NCI-H1105 treated with DMSO at 0.1 percent for 48 hours (cell line): ENCODE data around the gene CDC42EP3.

Experiments used
- DNase-seq: peaks from one replicate; lab custom pipeline; 2025; lab: John Stamatoyannopoulos, UW

Gene CDC42EP3

DNA sequence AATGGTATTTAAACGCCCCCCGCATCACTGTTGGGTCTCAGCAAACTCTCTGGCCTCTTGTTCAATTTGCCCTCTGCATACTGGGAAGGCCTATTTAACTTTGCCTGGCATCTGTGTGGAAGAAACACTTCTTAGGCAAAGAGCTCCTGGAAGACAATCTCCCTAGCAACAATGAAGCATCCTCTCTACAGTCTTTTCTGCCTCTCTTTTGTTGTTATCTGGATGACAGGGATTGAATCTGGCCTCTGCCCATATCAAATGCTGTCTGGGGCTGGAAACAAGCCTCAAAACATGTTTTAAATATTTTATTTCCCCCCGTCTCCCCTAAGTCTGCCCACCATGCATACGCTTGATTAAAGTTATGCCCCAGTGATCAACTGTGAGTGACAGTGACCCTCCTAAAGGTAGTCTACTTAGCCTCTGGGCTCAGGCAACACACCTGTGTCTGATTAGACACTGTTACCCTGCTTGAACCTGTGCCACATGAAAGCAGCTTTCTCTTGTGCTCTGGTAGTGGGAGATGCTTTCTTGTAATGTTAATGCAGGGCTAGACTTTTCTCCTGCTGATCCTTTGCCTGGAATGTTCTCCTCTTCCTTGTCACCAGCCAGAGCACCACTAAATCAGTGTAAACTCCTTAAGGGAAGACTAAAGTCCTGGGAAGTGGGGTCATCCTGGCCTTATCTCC lies 34.9 kb downstream of the CDC42EP3 start:
- no peak for DNase-seq

DNA sequence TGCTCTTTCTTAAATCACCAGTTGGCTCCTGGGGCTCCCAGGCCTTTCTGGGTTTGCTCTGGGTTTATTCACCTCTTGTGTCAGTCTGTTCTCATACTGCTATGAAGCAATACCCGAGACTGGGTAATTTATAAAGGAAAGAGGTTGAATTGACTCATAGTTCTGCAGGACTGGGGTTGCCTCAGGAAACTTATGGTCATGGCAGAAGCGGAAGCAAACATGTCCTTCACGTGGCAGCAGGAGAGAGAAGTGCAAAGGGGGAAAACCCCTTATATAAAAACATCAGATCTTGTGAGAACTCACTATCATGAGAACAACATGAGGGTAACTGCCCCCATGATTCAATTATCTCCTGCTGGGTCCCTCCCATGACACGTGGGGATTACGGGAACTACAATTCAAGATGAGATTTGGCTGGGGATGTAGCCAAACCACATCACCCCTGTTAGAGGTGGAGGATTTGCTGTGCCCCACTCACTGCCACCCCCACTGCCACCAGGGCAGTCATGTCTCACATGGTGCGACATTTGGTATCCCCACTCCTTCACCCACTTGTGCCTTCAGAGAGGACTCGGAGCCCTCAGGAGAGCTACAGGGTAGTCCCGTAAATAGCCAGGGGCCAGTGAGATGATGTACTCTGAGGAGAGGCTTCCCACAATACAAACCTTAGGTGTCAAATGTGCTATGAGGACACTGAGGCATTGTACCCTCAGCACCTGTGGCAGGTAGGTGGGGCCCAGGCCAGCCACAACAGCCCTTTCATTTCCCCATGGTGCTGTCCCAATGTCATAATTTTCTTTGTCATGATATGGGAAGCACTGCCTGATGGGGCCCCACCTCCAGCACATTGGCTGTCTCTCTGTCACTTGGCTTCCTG lies 35.7 kb downstream of the CDC42EP3 start:
- DNase-seq, result no peak

DNA sequence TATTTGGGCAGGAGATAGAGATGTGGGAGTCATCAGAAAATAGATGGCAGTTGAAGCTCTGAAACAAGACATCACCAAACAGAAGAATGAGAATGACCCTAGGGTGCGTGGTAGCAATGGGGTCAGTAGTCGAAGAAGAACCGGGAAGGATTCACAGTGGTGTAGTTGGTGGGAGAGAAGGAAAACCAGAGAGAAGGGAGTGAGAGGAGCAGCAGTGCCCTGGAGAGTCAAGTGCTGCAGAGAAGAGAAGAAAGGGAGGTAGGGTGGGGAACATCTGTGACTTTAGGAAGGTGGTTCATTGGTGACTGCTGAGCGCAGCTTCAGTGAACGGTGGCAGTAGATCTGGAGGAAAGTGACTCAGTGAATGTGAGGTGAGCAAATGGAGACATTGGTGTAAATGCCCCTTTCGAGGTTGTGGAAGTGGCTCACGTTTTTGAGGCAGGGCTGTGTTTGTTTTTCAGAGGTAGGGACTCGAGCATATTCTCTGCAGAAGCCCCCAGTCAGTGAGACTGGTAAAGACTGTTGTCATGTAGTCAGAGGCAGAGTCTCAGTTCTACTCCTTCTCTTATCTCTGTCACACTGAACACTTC lies 36.4 kb downstream of the CDC42EP3 start:
- no peak for DNase-seq

DNA sequence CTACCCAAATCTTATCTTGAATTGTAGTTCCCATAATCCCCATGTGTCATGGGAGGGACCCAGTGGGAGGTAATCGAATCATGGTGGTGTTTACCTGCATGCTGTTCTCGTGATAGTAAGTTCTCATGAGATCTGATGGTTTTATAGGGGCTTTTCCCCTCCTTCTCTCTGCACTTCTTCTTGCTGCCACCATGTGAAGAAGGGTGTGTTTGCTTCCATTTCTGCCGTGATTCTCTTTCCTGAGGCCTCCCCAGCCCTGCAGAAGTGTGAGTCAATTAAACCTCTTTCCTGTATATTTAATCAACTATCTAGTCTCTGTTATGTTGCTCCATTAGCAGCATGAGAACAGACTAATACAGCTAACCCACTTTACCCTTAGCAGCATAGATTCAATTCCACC lies 37.6 kb downstream of the CDC42EP3 start:
- no peak for DNase-seq

DNA sequence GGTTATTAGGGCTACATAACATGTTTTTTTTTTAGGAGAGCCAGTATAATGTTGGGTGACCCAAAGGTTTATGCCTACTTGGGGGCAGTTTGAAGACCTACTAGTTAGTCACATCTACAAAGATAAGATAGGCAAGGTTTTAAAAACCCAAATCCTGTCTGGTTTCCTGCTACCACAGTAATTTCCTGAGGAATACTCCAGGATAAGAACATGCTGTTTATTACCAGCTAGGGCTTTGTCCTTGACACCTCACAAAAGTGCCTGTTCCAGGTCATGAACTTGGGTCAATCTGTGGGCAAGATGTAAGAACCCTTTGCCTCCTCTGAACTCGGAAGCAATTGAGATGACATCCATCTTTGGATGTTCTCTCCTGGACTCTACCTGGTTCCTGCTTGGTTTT lies 38.2 kb downstream of the CDC42EP3 start:
- DNase-seq, result no peak

DNA sequence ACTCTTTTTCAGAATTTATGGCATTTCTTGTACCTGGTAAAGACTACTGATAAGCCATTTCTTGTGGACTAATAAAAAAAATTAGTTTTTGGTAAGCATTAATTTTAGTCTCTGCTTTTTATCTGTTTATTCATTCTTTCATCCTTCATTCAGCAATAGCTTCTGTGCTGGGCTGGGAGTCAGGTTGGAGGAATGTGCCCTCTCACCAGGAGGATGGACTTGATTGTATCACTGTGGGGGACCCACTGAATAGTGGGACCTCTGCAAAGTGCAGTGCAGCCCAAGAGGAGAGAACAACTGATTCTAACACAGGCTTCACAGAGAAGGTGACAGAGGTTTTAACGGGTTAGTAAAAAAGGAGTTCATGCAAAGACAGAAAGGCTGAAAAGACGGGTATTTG lies 39.1 kb downstream of the CDC42EP3 start:
- no peak for DNase-seq

DNA sequence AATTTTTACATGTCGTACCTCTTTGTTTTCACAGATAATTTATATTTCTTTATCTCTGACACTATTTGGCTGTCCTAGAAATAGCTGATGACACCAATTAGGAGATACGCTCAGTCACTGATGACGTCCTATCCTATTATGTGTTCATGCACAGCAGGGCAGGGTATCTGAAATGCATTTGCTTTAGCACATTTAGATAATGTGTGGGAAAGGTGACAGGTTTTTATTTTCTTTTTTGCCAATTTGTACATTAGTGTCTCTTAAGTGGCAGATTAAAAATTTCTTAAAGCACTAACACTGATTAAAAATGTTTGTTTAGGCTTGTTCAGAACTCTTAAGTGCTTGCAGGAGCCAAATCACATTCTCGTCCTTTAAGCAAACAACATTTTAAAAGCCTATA lies 39.7 kb downstream of the CDC42EP3 start:
- peak; percentile 93 for DNase-seq

DNA sequence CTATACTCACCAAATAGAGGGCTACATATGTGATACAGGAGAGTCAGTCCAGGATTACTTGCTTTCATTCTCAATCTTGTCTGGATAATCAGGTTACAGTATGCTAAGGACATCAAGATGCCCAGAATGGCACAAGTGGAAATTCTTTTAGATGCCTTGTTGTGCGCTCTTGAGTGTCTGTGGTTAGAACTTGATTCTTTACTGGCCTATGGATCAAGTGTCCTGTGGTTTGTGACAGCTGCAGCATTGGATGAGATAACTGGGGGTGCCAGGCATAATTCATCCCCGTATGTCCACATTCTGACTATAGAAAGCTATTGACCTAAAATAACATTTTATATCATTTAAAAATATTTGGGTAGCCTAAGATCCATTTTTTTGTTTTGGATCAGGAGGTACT lies 40.1 kb downstream of the CDC42EP3 start:
- DNase-seq, result no peak

DNA sequence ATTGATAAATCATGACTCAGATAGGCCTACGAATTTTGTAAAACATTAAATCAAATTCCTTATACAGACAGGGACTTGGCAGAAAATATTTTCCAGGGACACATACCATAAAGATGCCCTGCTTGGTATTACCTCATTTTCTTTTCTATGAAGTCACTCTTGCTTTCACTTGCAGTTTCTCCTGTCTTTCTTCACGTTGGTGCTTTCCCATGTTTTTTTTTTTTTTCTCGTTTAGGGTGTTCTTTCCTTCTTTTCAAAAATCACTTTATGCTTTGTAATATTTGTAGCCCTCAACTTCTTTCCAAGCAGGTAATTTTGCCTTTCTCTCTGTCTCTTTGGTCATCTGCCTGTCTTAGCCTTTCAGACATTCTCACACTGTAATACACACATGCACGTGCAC lies 40.7 kb downstream of the CDC42EP3 start:
- no peak for DNase-seq

DNA sequence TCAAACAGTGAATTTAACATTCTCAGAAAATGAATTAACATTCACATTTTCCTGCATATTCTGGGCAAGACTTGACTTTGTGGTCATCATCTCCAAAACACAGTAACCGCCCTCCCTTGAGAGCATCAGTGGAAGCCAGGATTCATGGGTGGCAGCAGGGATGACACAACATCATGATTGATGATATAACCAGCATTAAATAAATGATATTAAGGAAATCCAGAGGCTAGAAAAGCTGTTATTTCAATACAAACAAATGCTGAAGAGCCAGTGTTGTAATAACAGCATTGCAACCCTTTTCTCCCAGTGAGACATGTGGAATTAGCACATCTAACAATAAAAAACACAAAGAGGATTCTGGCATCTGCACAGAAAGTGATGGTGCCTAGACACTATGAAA lies 41.1 kb downstream of the CDC42EP3 start:
- no peak for DNase-seq

DNA sequence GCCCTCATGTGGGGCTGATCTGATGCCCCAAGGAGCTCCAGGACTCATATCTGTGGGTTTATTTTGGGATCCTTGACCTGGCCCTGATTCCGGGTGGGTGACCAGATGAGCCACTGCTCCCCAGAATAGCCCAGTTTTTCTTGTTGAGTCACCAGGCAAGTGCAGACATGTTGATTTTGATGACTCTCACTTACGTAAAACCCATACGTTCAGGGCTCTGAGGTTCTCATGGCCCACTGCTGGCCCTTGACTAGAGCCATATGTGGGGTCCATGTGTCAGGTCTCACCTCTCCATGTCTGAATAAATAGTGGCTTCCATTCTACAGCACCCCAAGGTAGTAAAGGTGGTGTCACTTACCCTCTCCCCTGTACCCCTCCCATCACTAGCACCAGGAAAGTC lies 41.9 kb downstream of the CDC42EP3 start:
- DNase-seq, result no peak

DNA sequence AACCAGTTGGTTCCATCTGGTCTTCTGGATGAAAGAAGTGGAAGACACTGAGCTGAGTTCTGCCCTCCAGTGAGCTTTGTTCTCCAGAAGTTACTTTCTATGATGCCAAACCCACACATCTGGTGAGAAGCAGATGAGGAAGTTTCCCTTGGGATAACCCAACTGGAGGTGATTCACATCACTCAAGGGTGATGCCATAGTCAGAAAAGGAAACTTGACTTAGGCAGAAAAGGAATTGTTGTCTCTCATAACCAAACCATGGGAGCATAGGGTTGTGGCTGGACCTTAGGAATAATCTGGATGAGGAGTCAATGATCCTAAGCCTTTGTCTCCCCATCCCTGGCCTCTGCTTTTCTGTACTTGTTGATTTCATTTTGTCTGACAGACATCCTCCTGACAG lies 43.7 kb downstream of the CDC42EP3 start:
- DNase-seq, result no peak

DNA sequence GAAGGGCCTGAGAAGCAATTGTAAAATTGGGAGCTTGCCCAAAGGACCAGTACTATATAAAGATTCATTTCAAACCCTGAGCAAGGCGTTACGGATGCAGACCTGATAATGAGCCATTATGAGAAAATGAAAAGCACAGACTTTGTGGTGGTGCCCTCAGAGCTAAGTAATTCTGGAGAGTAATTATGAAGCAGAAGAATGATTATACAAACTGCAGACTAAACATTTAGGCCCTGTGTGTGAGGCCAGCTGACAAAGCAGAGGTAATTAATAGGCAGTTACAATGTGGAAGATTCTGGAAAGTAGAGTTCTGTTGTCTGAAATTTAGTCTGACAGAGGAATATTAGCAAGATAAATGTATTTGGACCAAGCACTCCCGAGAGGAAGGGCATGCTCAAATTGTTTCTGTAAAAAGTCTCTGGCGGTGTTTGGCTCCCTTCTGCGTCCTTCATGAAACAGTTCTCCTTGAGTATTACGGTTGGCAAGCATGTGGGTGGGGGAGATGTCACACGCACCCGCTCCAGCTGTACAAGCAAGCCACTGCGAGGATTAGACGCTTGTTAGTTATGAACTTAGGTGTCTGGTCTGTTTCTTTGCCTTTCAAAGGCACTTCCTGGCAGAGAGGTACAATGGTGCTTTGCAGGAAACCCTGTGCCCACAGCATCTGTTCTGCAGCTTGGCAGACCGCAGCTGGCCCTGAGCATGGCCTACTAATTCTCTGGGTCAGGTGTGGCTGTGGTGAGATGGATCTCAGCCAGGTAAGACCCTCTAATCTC lies 45.5 kb downstream of the CDC42EP3 start:
- DNase-seq, result peak; percentile 8

DNA sequence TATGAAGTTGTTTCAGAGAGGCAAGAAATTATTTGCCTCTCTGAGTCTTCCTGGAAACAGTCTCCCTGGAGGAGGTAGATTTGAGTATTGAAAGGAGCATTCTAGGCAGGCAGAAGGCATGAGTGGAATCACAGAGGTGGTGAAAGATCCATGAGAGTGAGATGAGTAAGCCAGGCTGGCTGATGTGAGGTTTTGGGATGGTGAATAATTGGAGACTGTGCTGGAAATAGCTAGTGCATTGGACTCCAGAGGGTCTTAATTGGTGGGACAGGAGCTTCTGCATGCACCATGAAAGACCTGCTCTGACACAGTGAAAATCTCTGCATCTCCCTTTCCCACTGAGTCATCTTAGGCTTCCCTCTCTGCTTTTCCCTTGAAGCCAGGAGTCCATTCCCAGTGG lies 46.3 kb downstream of the CDC42EP3 start:
- no peak for DNase-seq

DNA sequence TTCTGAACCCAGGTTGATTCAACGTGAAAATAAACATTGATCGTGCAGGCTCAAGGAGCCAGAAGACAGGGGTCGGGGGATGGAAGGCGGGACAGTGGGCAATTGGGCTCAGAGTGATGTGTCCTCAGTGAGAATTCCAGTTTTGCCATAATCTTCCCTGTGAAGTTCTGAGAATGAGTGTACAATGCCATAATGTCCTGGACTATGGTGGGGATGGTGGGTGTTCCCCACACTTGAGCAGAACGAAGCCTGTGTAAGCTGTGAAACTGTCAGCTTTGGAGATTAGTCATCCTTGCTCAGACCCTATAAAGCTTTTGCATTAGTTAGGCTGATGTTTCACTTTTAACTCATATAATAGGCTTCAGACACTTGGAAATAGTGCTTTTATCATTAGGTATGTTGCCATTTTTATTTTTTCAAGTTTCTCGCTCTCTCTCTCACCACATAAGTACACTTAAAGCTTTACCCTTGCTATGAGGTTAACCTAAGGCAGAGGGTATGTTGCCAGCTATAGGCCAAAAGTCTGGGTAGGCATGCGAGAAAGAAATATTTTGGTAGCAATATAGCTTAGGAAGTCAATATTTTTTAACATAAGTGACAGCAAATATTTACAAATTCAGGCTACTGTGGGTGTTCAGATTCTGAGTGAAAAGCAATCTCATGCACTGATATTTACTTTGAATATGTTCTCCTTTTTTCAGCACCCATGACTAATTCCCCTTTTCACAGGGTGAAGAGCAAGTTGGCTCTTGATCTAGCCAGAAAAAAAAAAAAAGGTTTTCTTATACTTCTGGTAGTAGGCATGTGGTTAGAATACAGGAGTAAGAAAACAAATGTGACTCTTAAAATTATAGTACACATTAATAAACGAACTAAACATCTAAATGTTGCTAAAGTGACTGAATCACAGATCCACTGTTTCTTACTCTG lies 47.2 kb downstream of the CDC42EP3 start:
- no peak for DNase-seq

DNA sequence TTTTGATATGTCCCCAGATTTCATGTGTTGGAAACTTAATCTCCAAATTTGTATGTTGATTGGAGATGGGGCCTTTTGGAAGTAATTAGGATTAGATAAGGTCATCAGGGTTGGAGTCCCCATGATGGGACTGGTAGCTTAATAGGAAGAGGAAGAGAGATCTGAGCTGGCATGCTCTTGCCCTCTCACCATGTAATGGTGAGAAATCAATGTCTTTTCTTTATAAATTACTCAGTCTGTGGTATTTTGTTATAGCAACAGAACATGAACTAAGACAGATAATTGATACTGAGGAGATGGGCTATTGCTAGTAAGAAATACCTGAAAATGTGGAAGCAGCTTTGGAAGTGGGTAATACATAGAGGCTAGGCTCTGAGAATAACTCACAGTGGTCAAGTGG lies 48.0 kb downstream of the CDC42EP3 start:
- DNase-seq, result no peak

DNA sequence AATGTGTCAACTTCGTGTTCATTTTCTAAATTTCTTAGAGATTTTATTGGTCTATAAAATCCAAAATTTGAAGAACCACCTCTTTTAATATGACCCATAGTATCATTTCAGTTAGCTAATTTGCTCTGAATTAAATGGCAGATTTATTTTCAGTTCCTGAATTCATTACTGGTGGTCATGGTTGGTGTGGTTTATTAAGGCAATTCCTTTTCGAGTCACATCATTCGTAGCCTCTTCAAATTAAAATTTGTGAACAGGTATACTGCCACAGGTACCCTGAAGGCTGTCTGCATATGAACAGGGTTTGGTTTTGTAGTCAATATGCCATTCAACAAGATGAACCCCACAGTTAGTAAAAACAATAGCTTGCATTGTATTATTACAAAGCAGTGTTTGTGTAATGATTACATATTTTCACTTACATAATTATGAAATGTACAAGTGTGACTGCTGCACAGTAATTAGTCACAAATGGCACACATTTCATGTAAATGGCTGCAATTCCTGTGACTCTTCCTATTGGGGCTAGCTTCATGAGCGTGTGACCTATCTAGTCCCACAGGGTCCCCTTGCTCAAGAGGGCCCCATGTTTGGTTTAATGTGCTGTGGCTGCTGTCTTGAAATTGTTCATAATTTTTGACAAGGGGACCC lies 48.9 kb downstream of the CDC42EP3 start:
- no peak for DNase-seq

DNA sequence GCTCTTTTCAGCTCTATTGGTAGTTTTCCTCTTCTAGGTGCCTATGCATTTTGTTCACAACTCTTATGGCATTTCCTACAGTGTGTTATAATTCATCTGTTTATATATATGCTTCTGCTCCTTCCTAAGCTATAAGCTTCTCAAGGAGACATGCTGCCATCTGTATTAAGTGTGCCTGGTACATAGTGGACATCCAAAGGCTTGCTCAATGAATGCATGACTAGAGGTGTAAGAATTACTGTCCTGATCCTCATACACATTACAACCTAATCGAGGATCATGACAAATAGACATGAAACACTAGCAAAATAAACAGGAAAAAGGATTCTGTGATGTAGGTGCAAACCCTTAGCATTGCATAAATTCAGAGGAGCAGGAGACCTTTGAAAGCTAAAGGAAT lies 50.2 kb downstream of the CDC42EP3 start:
- no peak for DNase-seq

DNA sequence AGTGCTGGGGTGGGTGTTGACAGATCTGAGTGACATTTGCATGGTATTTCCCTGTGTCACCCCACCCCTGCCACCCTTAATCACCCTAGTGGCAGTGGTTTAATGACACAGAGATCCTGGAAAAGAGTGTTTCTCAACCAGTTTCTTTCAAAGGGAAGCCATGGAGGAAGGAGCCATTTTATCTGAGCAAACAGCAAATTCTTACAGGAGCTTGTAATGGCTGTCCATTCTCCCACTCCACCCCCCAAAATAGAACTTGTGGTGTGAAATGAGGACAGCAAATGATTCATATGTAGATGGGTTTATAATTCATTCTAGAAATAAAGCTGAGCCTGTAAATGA lies 51.5 kb downstream of the CDC42EP3 start:
- no peak for DNase-seq

DNA sequence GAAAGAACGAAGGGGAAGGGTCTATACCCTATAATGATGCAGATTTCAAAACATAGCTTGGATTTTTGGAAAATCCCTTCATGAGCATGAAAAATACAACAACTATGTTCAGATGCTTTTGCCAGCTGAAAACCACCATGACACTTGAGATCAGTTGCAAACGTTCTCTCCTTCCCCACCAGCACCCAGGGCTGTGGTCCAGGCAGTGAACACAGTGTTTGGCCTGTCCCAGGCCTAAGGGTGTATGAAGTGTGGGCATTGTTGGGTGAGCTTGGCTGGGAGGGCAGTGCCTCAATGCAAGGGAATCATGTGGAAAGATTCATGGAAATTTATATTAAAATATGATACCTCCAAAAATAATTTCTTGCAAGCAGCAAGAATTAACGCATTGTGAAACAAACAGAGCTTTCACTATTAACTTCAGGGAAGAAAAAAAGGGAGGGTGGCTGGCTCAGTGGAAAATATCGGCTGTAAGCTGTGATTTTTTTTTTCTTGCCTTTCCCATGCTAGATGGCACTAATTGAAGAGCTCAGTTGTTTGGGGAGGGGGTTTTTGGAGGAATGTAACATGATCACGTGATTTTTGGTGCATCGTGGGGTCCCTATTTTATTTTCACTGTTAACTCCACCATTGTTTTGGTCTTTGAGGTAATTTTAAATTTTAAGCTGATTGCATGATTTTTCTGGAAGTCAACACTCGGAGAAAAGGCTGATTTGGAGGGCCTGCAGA lies 52.0 kb downstream of the CDC42EP3 start:
- DNase-seq, result no peak
